ENCODE measurements around the gene USP17L29.
A peak's percentile ranks its signal among the peaks of the same experiment; 100 is the strongest.
"Not testable (repeated sequence)": the region's sequence is repeated elsewhere in the genome, so short reads cannot be mapped to it uniquely, and the experiment has no call there.

The USP17L29 gene, protein sequence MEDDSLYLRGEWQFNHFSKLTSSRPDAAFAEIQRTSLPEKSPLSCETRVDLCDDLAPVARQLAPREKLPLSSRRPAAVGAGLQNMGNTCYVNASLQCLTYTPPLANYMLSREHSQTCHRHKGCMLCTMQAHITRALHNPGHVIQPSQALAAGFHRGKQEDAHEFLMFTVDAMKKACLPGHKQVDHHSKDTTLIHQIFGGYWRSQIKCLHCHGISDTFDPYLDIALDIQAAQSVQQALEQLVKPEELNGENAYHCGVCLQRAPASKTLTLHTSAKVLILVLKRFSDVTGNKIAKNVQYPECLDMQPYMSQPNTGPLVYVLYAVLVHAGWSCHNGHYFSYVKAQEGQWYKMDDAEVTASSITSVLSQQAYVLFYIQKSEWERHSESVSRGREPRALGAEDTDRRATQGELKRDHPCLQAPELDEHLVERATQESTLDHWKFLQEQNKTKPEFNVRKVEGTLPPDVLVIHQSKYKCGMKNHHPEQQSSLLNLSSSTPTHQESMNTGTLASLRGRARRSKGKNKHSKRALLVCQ

GRCh38 chr4:9353338-9353737 is at the start of gene USP17L29:
TSS of gene USP17L29 (plus strand) at chr4:9353638. CDS start at chr4:9353638, 0 bp downstream.
- DNase-seq: not testable (repeated sequence)

DNA sequence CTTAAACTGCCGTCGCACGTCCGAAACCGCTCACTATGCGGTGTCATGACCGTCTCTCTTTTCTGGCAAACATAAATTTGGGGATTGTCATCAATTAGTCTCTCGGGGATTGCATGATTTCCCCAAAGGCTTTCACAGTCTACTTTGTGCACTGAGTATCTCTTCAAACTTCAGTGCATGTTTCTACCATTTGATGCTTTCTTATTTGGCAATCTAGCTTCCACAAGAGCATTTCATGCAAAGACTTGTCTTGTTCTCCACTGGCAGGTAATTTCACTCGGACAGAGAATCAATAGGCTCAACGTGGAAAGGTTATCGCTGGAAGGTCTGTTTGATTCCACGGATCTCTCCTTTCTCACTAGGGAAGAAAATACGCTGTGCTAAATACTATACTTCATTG is 29.2 kb upstream of the USP17L29 start:
- not testable (repeated sequence) for DNase-seq

GRCh38 chr4:9324865-9325264 is 28.6 kb upstream of the USP17L29 start, which contains the start of gene USP17L24:
TSS of gene USP17L24 (plus strand) at chr4:9325165. CDS start at chr4:9325165, 0 bp downstream.
- DNase-seq: not testable (repeated sequence)

DNA sequence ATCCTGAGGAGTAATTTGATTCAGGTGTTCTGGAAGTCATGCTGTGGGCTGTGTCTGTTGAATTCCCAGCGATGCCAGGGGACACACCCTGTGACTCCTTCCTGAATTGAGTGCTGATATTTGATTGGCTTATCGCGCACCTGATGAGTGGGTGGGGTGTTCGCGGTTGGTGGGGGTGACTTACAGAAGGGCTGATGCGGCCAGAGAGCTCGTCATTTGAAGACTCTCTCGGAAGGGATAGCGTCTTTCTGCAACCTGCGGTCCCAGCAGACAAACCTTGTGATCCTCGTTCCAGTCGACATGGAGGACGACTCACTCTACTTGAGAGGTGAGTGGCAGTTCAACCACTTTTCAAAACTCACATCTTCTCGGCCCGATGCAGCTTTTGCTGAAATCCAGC is 23.8 kb upstream of the USP17L29 start, which contains the start of gene USP17L25:
USP17L25 (plus strand) TSS at position 301 of the 400 bp plus-strand sequence; CDS start at position 301, 0 bp downstream.
- not testable (repeated sequence) for DNase-seq

DNA sequence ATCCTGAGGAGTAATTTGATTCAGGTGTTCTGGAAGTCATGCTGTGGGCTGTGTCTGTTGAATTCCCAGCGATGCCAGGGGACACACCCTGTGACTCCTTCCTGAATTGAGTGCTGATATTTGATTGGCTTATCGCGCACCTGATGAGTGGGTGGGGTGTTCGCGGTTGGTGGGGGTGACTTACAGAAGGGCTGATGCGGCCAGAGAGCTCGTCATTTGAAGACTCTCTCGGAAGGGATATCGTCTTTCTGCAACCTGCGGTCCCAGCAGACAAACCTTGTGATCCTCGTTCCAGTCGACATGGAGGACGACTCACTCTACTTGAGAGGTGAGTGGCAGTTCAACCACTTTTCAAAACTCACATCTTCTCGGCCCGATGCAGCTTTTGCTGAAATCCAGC is 19.1 kb upstream of the USP17L29 start, which contains the start of gene USP17L26:
USP17L26 (plus strand) TSS at position 301 of the 400 bp plus-strand sequence; CDS start at position 301, 0 bp downstream.
- not testable (repeated sequence) for DNase-seq

DNA sequence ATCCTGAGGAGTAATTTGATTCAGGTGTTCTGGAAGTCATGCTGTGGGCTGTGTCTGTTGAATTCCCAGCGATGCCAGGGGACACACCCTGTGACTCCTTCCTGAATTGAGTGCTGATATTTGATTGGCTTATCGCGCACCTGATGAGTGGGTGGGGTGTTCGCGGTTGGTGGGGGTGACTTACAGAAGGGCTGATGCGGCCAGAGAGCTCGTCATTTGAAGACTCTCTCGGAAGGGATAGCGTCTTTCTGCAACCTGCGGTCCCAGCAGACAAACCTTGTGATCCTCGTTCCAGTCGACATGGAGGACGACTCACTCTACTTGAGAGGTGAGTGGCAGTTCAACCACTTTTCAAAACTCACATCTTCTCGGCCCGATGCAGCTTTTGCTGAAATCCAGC is 14.3 kb upstream of the USP17L29 start, which contains the start of gene USP17L5:
USP17L5 (plus strand) TSS at position 301 of the 400 bp plus-strand sequence; CDS start at position 301, 0 bp downstream.
- DNase-seq: not testable (repeated sequence)

DNA sequence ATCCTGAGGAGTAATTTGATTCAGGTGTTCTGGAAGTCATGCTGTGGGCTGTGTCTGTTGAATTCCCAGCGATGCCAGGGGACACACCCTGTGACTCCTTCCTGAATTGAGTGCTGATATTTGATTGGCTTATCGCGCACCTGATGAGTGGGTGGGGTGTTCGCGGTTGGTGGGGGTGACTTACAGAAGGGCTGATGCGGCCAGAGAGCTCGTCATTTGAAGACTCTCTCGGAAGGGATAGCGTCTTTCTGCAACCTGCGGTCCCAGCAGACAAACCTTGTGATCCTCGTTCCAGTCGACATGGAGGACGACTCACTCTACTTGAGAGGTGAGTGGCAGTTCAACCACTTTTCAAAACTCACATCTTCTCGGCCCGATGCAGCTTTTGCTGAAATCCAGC is 9.6 kb upstream of the USP17L29 start, which contains the start of gene USP17L27:
USP17L27 (plus strand) TSS at position 301 of the 400 bp plus-strand sequence; CDS start at position 301, 0 bp downstream.
- not testable (repeated sequence) for DNase-seq

GRCh38 chr4:9348593-9348992 is 4.8 kb upstream of the USP17L29 start, which contains the start of gene USP17L28:
TSS of gene USP17L28 (plus strand) at chr4:9348893. CDS start at chr4:9348893, 0 bp downstream.
- DNase-seq: not testable (repeated sequence)

DNA sequence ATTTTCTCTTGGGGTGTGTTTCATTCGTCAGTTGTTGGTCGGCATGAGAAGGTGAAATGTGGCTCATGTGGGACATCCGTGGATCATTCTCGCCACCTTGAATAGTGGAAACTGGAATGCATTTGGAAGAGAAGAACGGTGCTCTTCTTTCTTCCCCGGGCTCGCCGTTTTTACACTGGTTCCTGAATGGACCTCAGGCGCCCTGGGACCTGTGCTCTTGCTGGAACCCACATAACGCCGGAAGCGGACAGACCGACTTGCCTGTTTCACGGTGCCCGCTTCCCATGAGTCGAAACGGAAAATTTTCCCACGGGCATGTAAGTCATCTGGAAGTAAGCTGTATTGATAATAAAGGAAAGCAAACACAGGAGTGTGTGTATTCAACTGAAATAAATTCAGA is 2.6 kb upstream of the USP17L29 start:
- not testable (repeated sequence) for DNase-seq

DNA sequence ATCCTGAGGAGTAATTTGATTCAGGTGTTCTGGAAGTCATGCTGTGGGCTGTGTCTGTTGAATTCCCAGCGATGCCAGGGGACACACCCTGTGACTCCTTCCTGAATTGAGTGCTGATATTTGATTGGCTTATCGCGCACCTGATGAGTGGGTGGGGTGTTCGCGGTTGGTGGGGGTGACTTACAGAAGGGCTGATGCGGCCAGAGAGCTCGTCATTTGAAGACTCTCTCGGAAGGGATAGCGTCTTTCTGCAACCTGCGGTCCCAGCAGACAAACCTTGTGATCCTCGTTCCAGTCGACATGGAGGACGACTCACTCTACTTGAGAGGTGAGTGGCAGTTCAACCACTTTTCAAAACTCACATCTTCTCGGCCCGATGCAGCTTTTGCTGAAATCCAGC is 9.4 kb downstream of the USP17L29 start, which contains the start of gene USP17L30:
USP17L30 (plus strand) TSS at position 301 of the 400 bp plus-strand sequence; CDS start at position 301, 0 bp downstream.
- not testable (repeated sequence) for DNase-seq

- not testable (repeated sequence) for DNase-seq
Measured at GRCh38 chr4:9379881-9380280, 26.4 kb downstream of the USP17L29 start.

DNA sequence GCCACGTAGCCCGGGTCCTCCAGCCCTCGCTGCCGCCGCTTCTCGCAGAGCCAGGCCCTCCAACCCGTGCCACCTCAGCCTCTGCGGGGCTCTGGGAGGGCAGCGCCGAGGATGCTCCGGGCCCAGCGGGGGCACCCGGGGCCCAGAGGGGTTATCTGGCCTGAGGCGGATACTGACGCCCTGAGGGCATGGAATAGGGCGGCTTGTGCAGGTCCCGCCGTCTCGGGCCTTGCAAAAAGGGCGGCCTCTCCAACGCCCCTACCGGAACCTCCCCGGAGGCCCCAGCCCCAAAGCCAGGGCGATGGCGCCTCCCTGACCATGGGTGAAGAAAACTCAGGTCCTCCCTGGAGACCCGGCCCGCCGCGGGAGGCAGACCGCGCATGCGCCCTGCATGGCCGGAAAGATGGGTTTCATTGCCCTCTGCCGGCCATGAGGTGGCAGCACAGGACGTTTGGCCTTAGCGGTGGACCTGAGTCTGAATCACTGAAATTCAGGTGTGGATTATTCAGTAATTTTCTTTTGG is 27.6 kb downstream of the USP17L29 start:
- peak in 1 of 4 experiments; percentile 38 for DNase-seq

DNA sequence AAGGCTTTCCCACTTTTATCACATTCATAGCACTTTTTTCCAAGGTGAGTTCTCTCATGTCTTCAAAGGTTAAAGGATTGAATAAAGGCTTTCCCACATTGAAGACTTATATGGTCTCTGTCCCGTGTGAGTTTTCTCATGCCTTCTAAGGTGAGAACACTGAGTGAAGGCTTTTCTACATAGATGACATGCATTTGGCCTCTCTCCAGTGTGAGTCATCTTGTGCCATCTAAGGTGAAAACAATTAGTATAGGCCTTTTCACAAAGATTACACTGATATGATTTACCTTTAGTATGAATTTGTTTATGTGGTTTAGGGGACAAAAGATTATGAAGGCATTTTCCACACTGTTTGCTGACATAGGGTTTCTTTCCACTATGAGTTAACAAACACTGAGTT is 30.7 kb downstream of the USP17L29 start:
- no peak for DNase-seq

GRCh38 chr4:9389001-9389400 is 35.6 kb downstream of the USP17L29 start:
- DNase-seq: not testable (repeated sequence)

Measured in activated CD4-positive, CD25-positive, alpha-beta regulatory T cell (primary cell).